ENCODE measurements around the gene NSMCE1.
A peak's percentile ranks its signal among the peaks of the same experiment; 100 is the strongest.

The NSMCE1 gene

DNA sequence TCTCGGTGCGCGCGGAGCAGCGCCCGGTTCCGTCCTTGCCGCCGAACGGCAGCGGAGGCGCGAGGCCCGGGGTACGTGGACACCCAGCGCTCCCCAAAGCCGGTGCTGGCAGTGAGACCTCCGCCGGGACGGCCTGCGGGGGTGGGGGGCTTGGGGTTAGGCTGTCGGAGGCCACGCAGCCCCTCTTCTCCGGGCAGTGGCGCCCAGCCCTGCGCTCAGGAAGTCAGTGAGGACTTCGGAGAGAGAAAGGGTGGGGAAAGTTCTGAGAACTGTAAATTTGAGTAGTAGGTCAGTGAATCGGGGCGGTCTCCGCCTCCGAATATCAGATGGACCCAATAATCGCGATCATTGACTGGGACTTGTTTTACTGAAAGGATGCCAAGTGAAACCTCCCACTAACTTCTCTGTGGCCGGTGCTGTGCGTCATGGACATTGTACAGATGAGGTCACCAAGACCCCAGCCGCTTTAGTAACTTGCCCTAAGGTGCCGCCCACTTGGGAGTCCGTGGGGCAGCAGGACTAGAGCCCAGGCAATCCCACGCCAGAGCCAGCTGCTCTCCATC lies 45.7 kb upstream of the NSMCE1 start:
- H3K4me3 ChIP-seq (ENCODE audit: low read depth, low read length) = peak overlapping the region; percentile 77

GRCh38 chr16:27313422-27314160 lies 45.0 kb upstream of the NSMCE1 start, which contains the start of gene IL4R:
Gene IL4R, plus strand, starts transcription at chr16:27313974. Its CDS starts 26,230 bp downstream, at chr16:27340204.
- peak within 1 kb of the TSS; percentile 77 for H3K4me3 ChIP-seq (ENCODE audit: low read depth, low read length)
- TF ChIP-seq CTCF (IDR thresholded peaks at IDR 0.05; ENCODE audit: borderline replicate concordance, insufficient read depth, low read depth, low read length) = no peak

More for the DNA sequence above, 45.7 kb upstream of the NSMCE1 start:
- no peak for TF ChIP-seq CTCF (IDR thresholded peaks at IDR 0.05; ENCODE audit: borderline replicate concordance, insufficient read depth, low read depth, low read length)

DNA sequence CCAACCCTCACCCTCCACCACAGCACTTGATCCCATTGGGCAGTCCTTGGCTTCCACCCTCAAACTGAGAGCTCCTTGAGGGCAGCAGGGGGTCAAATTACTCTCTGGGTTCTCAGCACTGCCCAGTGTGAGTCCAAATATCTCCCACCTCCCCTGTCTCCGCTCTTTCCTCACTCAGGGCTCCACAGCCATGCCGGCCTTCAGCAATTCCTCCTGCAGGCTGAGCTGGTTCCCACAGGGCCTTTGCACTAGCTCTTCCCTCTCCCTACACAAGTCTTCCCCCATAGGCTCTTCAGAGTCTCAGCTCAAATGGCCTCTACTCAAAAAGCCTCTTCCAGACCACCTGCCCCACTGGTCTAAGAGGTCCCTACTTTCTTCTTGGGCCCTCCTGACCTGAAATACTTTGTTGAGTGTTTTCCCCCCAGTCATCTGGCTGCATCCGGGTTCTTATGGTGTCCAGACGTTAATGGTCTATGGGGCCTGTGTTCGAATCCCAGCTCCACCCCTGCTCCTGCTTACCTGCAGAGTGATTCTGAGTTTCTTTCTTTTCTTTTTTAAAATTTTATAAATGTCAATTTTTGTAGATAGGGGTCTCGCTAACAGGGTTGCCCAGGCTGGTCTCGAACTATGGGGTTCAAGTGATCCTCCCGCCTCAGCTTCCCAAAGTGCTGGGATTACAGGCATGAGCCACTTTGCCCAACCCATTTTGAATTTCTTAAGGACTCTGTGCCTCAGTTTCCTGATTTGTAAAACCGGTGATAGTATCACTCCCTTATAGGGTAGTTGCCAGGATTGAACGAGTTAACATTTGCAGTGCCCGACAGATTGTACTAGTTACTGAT lies 44.2 kb upstream of the NSMCE1 start:
- no peak for TF ChIP-seq CTCF (IDR thresholded peaks at IDR 0.05; ENCODE audit: borderline replicate concordance, insufficient read depth, low read depth, low read length)
- no peak overlapping the region for H3K4me3 ChIP-seq (ENCODE audit: low read depth, low read length)

DNA sequence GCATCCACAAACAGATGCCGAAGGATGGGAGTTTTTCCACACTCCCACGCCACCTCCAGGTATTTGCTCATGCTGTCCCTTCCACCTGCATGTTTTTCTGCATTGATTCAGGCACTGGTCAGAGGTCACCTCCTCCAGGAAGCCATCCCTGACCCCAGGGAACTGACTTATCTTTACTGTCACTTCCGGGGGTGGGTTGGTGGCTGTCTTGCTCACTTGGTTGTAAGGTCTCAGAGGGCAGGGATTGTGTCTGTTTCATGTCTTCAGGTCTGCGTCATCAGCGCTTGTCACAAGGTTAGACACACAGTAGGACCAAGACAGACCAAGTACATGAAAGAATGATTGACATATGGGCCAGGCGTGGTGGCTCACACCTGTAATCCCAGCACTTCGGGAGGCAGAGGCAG lies 43.3 kb upstream of the NSMCE1 start:
- TF ChIP-seq CTCF (IDR thresholded peaks at IDR 0.05; ENCODE audit: borderline replicate concordance, insufficient read depth, low read depth, low read length) = no peak

GRCh38 chr16:27311448-27311830 lies 42.9 kb upstream of the NSMCE1 start:
- TF ChIP-seq CTCF (IDR thresholded peaks at IDR 0.05; ENCODE audit: borderline replicate concordance, insufficient read depth, low read depth, low read length) = no peak
- no peak overlapping the region for H3K4me3 ChIP-seq (ENCODE audit: low read depth, low read length)

More for the DNA sequence above, 43.3 kb upstream of the NSMCE1 start:
- H3K4me3 ChIP-seq (ENCODE audit: low read depth, low read length) = no peak overlapping the region

DNA sequence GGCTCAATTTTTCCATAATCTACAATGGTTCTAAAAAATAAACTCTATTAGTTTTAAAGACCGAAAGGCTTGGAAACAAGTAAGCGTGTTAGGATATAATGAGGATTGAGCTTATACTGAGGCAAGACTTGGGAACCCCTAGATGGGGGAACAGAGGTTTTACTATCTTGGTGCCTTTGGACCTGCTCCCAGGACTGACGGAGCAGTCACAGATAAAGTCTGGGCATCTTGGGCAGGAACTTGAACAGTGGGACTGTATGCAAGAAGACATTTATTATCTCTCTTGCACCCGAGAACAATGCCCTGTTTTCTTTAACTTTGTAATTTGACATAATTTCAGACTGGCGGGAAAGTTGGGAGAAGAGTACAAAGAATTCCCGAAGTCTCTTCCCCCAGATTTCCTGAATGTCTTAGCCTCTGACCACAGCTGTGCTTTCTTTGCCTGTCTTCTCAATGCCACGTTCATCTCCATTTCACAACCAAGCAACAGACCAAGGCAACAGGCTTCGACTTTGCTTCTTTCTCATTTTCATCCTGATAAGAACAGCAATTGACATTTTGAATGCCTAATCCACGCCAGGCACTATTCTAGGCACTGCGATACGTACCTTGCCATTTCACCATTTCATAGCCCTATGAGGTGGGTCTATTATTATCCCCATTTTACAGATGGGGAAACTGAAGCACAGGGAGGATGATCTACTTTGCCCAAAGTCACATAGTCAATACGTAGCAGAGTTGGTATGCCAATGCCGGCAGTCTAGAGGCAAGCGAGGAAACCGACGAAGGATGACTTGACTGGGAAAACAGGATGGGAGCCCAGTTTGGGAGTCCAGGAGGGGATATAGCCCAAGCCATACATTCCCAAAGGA lies 42.2 kb upstream of the NSMCE1 start:
- H3K4me3 ChIP-seq (ENCODE audit: low read depth, low read length) = no peak overlapping the region
- no peak for TF ChIP-seq CTCF (IDR thresholded peaks at IDR 0.05; ENCODE audit: borderline replicate concordance, insufficient read depth, low read depth, low read length)

All from GM12875 (cell line).